Natural killer cell (primary cell): ENCODE results near the gene STK32B. TPM values are rescaled to one million over a fixed set of nuclear protein-coding genes. Genes with fewer than 3 reads are reported as not detected.

ENCODE experiments used
- ATAC-seq, 3 donors: fragments of 150-1000 bp in 2 of 3; fragments of 200-7000 bp in 1 of 3; cut with Tn5 transposase; 1 replicate in 1 of 3; 2 replicates in 2 of 3; pipeline ENCODE4 v1.10.0; 2021; ENCODE audit warnings: mild to moderate bottlenecking in 2 of 3, moderate library complexity in 2 of 3
- DNase-seq, 2 donors: peaks; one replicate each; pipeline versions ENCODE4 v3.0.0 to v3.0.0-alpha.2; 2013 to 2021; ENCODE audit warnings: mixed read lengths in 1 of 2
- H3K27ac ChIP-seq: one replicate; pipeline ENCODE4 v1.5.1; 2013; ENCODE audit warnings: mild to moderate bottlenecking, low read length
- H3K27me3 ChIP-seq: one replicate; pipeline ENCODE4 v1.6.1; 2013; ENCODE audit warnings: low read length; ENCODE audit not compliant: control insufficient read depth, insufficient read depth
- H3K36me3 ChIP-seq: one replicate; pipeline ENCODE4 v1.6.1; 2013; ENCODE audit warnings: low read length; ENCODE audit not compliant: control insufficient read depth, insufficient read depth
- H3K4me1 ChIP-seq: one replicate; pipeline ENCODE4 v1.6.1; 2013; ENCODE audit warnings: low read length; ENCODE audit not compliant: control insufficient read depth, insufficient read depth
- H3K4me3 ChIP-seq: one replicate; pipeline ENCODE4 v1.5.1; 2013; ENCODE audit warnings: low read length
- H3K9me3 ChIP-seq: one replicate; pipeline ENCODE4 v1.6.1; 2013; ENCODE audit warnings: low read length; ENCODE audit not compliant: control insufficient read depth, insufficient read depth
- H3K27ac Mint-ChIP-seq, 2 donors: one replicate each; pipeline ENCODE4 v1.8.0; 2022; ENCODE audit warnings: mild to moderate bottlenecking in 2 of 2, mixed read lengths in 2 of 2, moderate library complexity in 1 of 2
- H3K27me3 Mint-ChIP-seq, 2 donors: one replicate each; pipeline ENCODE4 v1.8.0; 2022; ENCODE audit warnings: low read depth in 2 of 2, mixed read lengths in 2 of 2
- H3K36me3 Mint-ChIP-seq: one replicate; pipeline ENCODE4 v1.8.0; 2022; ENCODE audit warnings: mixed read lengths
- H3K4me1 Mint-ChIP-seq, 2 donors: one replicate each; pipeline ENCODE4 v1.8.0; 2022; ENCODE audit warnings: mixed read lengths in 2 of 2
- H3K4me3 Mint-ChIP-seq: one replicate; pipeline ENCODE4 v1.8.0; 2022; ENCODE audit warnings: mild to moderate bottlenecking, moderate library complexity, mixed read lengths
- H3K9me3 Mint-ChIP-seq, 2 donors: one replicate each; pipeline ENCODE4 v1.8.0; 2022; ENCODE audit warnings: mixed read lengths in 2 of 2
- CTCF ChIP-seq: fragments of 200-600 bp; IDR thresholded peaks from one replicate; pipeline ENCODE4 v1.8.0; 2022; ENCODE audit warnings: antibody characterized with exemption
- WGBS: methylation state at CpG from one replicate; pipeline ENCODE4 v1.1.7; 2013; ENCODE audit warnings: missing lambda C conversion rate; ENCODE audit not compliant: insufficient coverage; 5-methylcytosine and 5-hydroxymethylcytosine counted together
- intact Hi-C: fragments of 100-400 bp; cut with micrococcal nuclease; formaldehyde crosslinking; loops from one replicate; pipeline ENCODE4 v1.14.2; 2022
- total RNA-seq, 4 donors: library from RNA; stranded (reverse); fragments of 120-200 nt in 1 of 4; gene quantifications; one replicate each; pipeline versions ENCODE4 v1.2.3 to v1.2.4, GENCODE V29; 2013 to 2022

Gene STK32B
- total RNA-seq, 3 donors from 2014 or later (not counting 1 experiment from before 2014, with no cell fraction given) = 0.32 to 0.33 TPM; not detected in 1

- Histone ChIP-seq H3K9me3 (no peaks in the 10 kb centered on the region), H3K27ac (no peak overlapping the region), H3K36me3 (no peaks in the 10 kb centered on the region), H3K27me3 (no peaks in the 10 kb centered on the region), H3K4me3 (no peak overlapping the region), H3K4me1 (no peaks in the 10 kb centered on the region)
- ATAC-seq = no peak
- Mint-ChIP-seq H3K36me3 (no peaks in the 10 kb centered on the region), H3K4me3 (no peak overlapping the region), H3K27me3 (peaks cover 0 to 3% of the 10 kb centered on the region in 2 donors), H3K9me3 (no peaks in the 10 kb centered on the region), H3K4me1 (no peaks in the 10 kb centered on the region), H3K27ac (no peak overlapping the region)
- 86% methylated on average over 2 of the region's 3 CpGs for WGBS
- no peak for DNase-seq
- intact Hi-C loops = no loop called here
- no peak for TF ChIP-seq CTCF
Measured at GRCh38 chr4:5447755-5448154, 396.5 kb downstream of the STK32B start.

GRCh38 chr4:5448221-5448620 is 396.9 kb downstream of the STK32B start:
- ATAC-seq (no peak), DNase-seq (no peak)
- Mint-ChIP-seq H3K4me3 (no peak overlapping the region), H3K27ac (no peak overlapping the region), H3K36me3 (no peaks in the 10 kb centered on the region), H3K4me1 (no peaks in the 10 kb centered on the region), H3K9me3 (no peaks in the 10 kb centered on the region), H3K27me3 (peaks cover 0 to 3% of the 10 kb centered on the region in 2 donors)
- Histone ChIP-seq H3K4me3 (no peak overlapping the region), H3K4me1 (no peaks in the 10 kb centered on the region), H3K27ac (no peak overlapping the region), H3K27me3 (no peaks in the 10 kb centered on the region), H3K36me3 (no peaks in the 10 kb centered on the region), H3K9me3 (no peaks in the 10 kb centered on the region)
- TF ChIP-seq CTCF = no peak
- intact Hi-C loops = no loop called here
- WGBS = 84% methylated on average over 10 of the region's 10 CpGs

GRCh38 chr4:5451243-5451642 is 400.0 kb downstream of the STK32B start:
- no peaks in the 10 kb centered on the region for H3K4me1 Mint-ChIP-seq
- no peak overlapping the region for H3K27ac Mint-ChIP-seq
- no peak for TF ChIP-seq CTCF

GRCh38 chr4:5452156-5452555 is 400.9 kb downstream of the STK32B start:
- no peaks in the 10 kb centered on the region for H3K4me1 ChIP-seq
- no peak overlapping the region for H3K27ac Mint-ChIP-seq
- TF ChIP-seq CTCF = no peak
- H3K36me3 ChIP-seq = no peaks in the 10 kb centered on the region
- no peak overlapping the region for H3K27ac ChIP-seq
- H3K4me3 ChIP-seq = no peak overlapping the region
- no peaks in the 10 kb centered on the region for H3K27me3 Mint-ChIP-seq
- H3K9me3 Mint-ChIP-seq = no peaks in the 10 kb centered on the region
- no peaks in the 10 kb centered on the region for H3K9me3 ChIP-seq
- WGBS = 87% methylated on average over 7 of the region's 7 CpGs
- ATAC-seq (no peak), DNase-seq (no peak)
- no peak overlapping the region for H3K4me3 Mint-ChIP-seq
- no peaks in the 10 kb centered on the region for H3K4me1 Mint-ChIP-seq
- intact Hi-C loops = no loop called here
- no peaks in the 10 kb centered on the region for H3K36me3 Mint-ChIP-seq
- H3K27me3 ChIP-seq = no peaks in the 10 kb centered on the region

More at GRCh38 chr4:5451243-5451642, 400.0 kb downstream of the STK32B start:
- Histone ChIP-seq H3K4me3 (no peak overlapping the region), H3K27ac (no peak overlapping the region), H3K4me1 (no peaks in the 10 kb centered on the region), H3K9me3 (no peaks in the 10 kb centered on the region), H3K36me3 (no peaks in the 10 kb centered on the region), H3K27me3 (no peaks in the 10 kb centered on the region)
- no peaks in the 10 kb centered on the region for H3K36me3 Mint-ChIP-seq
- 82% methylated on average over 4 of the region's 4 CpGs for WGBS
- DNase-seq (no peak), ATAC-seq (no peak)
- H3K9me3 Mint-ChIP-seq = no peaks in the 10 kb centered on the region
- H3K27me3 Mint-ChIP-seq = no peaks in the 10 kb centered on the region
- no peak overlapping the region for H3K4me3 Mint-ChIP-seq
- intact Hi-C loops = no loop called here
